Activated naive CD8-positive, alpha-beta T cell (primary cell): ENCODE results near the gene CIDEC.

Source experiments
- H3K27ac Mint-ChIP-seq: one replicate; pipeline ENCODE4 v1.8.0; 2021; ENCODE audit warnings: mixed read lengths
- H3K27me3 Mint-ChIP-seq: one replicate; pipeline ENCODE4 v1.8.0; 2021; ENCODE audit warnings: mixed read lengths
- H3K36me3 Mint-ChIP-seq: one replicate; pipeline ENCODE4 v1.8.0; 2021; ENCODE audit warnings: mixed read lengths
- H3K4me1 Mint-ChIP-seq: one replicate; pipeline ENCODE4 v1.8.0; 2021; ENCODE audit warnings: low read depth, mixed read lengths
- H3K4me3 Mint-ChIP-seq: one replicate; pipeline ENCODE4 v1.8.0; 2021; ENCODE audit warnings: mild to moderate bottlenecking, mixed read lengths
- H3K9me3 Mint-ChIP-seq: one replicate; pipeline ENCODE4 v1.8.0; 2021; ENCODE audit warnings: low read depth, mixed read lengths

Gene CIDEC

DNA sequence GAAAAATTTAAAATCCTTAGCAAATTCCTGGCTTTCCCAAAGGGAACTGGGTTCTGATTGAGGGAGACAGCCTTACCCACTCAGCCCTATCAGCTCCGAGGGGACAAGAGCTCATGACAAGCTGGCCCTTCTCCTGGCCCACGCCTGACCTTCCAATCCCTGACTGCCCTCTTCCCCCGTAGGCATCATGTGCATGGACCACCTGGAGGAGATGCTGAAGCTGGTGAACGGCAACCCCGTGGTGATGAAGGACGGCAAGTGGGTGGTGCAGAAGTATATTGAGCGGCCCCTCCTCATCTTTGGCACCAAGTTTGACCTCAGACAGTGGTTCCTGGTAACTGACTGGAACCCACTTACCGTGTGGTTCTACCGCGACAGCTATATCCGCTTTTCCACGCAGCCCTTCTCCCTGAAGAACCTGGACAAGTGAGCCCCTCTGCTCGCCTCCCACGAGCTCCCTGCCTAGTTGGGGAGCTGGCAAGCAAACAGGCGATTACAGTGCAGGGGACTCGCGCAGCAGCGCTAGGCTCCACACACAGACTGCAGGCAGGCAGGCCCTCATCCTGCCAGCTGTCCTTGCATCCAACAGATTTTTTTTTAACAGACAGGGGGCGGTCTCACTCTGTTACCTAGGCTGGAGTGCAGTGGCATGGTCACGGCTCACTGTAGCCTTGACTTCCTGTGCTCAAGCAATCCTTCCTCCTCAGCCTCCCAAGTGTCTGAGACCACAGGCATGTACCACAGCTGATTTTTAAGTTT lies 53.1 kb downstream of the CIDEC start:
- H3K4me3 Mint-ChIP-seq, result no peak overlapping the region
- H3K4me1 Mint-ChIP-seq, result peaks cover 7% of the 10 kb centered on the region
- H3K9me3 Mint-ChIP-seq, result no peaks in the 10 kb centered on the region
- no peak overlapping the region for H3K27ac Mint-ChIP-seq
- peaks cover 2% of the 10 kb centered on the region for H3K36me3 Mint-ChIP-seq
- H3K27me3 Mint-ChIP-seq, result no peaks in the 10 kb centered on the region

DNA sequence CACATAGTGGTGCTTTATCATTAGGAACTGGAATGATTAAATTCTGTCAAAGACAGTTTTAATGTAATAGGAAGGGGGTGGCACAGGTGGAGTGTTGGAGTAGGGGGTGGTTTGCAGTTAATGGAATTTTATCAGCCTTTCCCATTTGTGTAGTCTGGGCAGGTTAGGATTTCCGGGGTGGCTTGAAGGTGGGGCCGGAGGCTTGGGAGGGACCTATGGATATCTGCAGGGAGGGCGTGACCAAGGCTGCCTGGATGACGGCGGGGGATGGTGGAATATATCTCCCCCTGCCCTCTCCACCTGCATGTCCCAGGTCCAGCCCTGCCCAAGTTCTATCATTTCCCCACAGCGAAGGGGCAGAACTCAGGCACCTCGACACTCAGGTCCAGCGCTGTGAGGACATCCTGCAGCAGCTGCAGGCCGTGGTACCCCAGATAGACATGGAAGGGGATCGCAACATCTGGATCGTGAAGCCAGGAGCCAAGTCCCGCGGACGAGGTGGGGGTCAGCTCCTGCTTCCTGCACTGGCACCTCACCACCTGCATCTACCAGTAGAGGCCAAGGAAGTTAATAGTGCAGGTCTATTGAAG lies 54.5 kb downstream of the CIDEC start:
- H3K27me3 Mint-ChIP-seq, result no peaks in the 10 kb centered on the region
- H3K4me3 Mint-ChIP-seq, result no peak overlapping the region
- H3K36me3 Mint-ChIP-seq, result peaks cover 2% of the 10 kb centered on the region
- H3K4me1 Mint-ChIP-seq, result no peaks in the 10 kb centered on the region
- no peak overlapping the region for H3K27ac Mint-ChIP-seq
- no peaks in the 10 kb centered on the region for H3K9me3 Mint-ChIP-seq

DNA sequence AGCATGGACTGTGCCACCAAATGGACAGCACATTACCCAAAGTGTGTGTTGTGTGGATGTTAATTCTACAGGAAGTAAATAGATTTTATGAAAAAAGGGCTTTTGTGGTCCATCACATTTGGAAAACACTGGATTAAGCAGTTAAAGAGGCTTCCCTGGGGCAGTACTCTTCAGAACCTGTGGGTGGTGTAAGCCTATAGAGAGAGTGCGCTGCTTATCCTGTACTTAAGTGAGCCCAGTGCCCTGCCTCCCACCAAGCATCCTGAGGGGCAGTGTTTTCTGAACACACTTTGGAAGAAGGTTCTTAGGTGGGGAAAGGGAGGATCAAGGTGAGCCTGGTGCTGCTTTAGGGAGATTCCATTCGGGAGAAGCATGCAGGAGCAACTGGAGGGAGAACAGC lies 59.1 kb downstream of the CIDEC start:
- H3K4me1 Mint-ChIP-seq, result no peaks in the 10 kb centered on the region
- peaks cover 8% of the 10 kb centered on the region for H3K36me3 Mint-ChIP-seq
- no peaks in the 10 kb centered on the region for H3K27me3 Mint-ChIP-seq
- H3K27ac Mint-ChIP-seq, result no peak overlapping the region
- H3K4me3 Mint-ChIP-seq, result no peak overlapping the region
- no peaks in the 10 kb centered on the region for H3K9me3 Mint-ChIP-seq

DNA sequence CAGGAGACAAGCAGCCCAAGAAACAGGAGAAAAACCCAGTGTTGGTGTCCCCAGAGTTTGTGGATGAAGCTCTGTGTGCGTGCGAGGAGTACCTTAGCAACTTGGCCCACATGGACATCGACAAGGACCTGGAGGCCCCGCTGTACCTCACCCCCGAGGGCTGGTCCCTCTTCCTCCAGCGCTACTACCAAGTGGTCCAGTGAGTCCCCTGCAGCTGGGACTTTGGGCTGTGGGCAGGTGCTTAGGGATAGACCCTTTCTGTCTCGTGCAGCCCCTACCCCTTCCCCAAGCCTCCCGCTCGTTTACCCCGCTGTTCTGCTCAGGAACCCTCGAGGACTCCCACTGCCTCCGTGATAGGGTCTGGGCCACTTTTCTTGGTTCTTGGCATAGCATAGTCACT lies 59.5 kb downstream of the CIDEC start:
- H3K27ac Mint-ChIP-seq, result no peak overlapping the region
- no peaks in the 10 kb centered on the region for H3K27me3 Mint-ChIP-seq
- H3K4me1 Mint-ChIP-seq, result no peaks in the 10 kb centered on the region
- no peak overlapping the region for H3K4me3 Mint-ChIP-seq
- peaks cover 8% of the 10 kb centered on the region for H3K36me3 Mint-ChIP-seq
- no peaks in the 10 kb centered on the region for H3K9me3 Mint-ChIP-seq

DNA sequence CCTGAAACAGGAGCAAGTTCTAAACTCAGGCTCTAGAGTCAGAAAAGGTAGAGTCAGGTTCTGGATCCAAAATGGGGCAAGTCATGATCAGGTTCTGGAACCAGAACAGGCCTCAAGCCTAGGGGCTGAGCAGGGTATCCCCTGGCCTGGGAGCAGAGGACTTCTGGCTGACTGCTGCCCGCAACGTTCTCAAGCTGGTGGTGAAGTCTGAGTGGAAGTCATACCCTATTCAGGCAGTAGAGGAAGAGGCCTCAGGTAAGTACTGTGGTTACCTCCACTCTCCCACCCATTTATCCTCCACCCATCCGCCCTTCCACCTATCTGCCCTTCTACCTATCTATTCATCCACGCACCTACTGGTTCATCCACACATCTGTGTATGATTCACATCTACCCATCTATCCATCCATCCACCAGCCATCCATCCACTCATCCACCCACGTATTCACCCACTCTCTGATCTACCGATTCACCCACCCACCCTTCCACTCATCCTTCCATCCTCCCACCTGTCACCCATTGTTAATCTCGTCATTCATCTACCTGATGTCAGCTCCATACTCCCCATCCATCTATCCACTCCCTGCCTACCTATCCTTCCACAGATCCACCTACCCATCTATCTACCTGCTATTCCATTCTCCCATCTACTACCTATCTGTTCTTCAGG lies 61.3 kb downstream of the CIDEC start:
- H3K4me3 Mint-ChIP-seq, result no peak overlapping the region
- H3K4me1 Mint-ChIP-seq, result no peaks in the 10 kb centered on the region
- H3K9me3 Mint-ChIP-seq, result no peaks in the 10 kb centered on the region
- peaks cover 8% of the 10 kb centered on the region for H3K36me3 Mint-ChIP-seq
- H3K27ac Mint-ChIP-seq, result no peak overlapping the region
- H3K27me3 Mint-ChIP-seq, result no peaks in the 10 kb centered on the region

DNA sequence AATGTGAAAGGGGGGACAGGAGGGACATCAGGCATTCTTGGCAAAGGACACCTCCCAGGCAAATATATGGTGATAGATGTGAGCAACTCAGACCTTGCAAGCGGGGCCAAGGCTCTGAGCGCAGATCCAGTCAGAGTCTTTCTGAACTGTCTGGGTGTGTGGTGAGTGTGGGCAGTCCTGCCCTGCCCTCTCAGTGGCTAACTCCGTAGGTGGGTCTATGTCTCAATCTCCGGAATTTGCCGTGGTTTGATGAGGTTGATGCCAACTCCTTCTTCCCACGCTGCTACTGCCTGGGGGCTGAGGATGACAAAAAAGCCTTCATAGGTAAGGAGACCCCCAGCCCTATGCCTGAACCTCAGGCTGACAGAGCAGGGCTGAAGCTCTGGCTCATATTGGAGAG lies 62.6 kb downstream of the CIDEC start:
- Mint-ChIP-seq H3K9me3 (no peaks in the 10 kb centered on the region), H3K4me1 (no peaks in the 10 kb centered on the region), H3K27ac (no peak overlapping the region), H3K36me3 (peaks cover 8% of the 10 kb centered on the region), H3K4me3 (no peak overlapping the region), H3K27me3 (no peaks in the 10 kb centered on the region)
